Neuron (in vitro differentiated cells): ENCODE results near the gene TMEM18.

Experiments used
- H2AFZ ChIP-seq: one replicate; pipeline ENCODE4 v1.6.1; 2013; ENCODE audit warnings: low read depth, mild to moderate bottlenecking, inconsistent platforms, low read length, moderate library complexity
- H3K27me3 ChIP-seq: one replicate; pipeline ENCODE4 v1.6.1; 2013; ENCODE audit warnings: low read length; ENCODE audit not compliant: insufficient read depth
- H3K36me3 ChIP-seq: one replicate; pipeline ENCODE4 v1.6.1; 2013; ENCODE audit warnings: low read length; ENCODE audit not compliant: insufficient read depth
- H3K4me1 ChIP-seq: one replicate; pipeline ENCODE4 v1.6.1; 2013; ENCODE audit warnings: low read length; ENCODE audit not compliant: insufficient read depth
- H3K4me3 ChIP-seq: 2 replicates; pipeline ENCODE4 v1.5.1; 2013; ENCODE audit warnings: mild to moderate bottlenecking, low read length, moderate library complexity
- H3K9me3 ChIP-seq: one replicate; pipeline ENCODE4 v1.6.1; 2013; ENCODE audit warnings: low read length

Gene TMEM18

GRCh38 chr2:628651-629050 lies 48.6 kb downstream of the TMEM18 start:
- H3K27me3 ChIP-seq = no peaks in the 10 kb centered on the region
- no peak overlapping the region for H3K4me3 ChIP-seq
- no peaks in the 10 kb centered on the region for H3K4me1 ChIP-seq
- no peak overlapping the region for H2AFZ ChIP-seq
- no peaks in the 10 kb centered on the region for H3K9me3 ChIP-seq
- H3K36me3 ChIP-seq = no peaks in the 10 kb centered on the region

GRCh38 chr2:627926-628560 lies 49.2 kb downstream of the TMEM18 start:
- H3K4me1 ChIP-seq = no peaks in the 10 kb centered on the region

GRCh38 chr2:627340-627709 lies 49.9 kb downstream of the TMEM18 start:
- no peaks in the 10 kb centered on the region for H3K9me3 ChIP-seq
- no peak overlapping the region for H3K4me3 ChIP-seq
- H3K36me3 ChIP-seq = no peaks in the 10 kb centered on the region
- no peaks in the 10 kb centered on the region for H3K27me3 ChIP-seq
- H2AFZ ChIP-seq = no peak overlapping the region
- H3K4me1 ChIP-seq = no peaks in the 10 kb centered on the region

More at GRCh38 chr2:627926-628560, 49.2 kb downstream of the TMEM18 start:
- H2AFZ ChIP-seq = no peak overlapping the region
- no peaks in the 10 kb centered on the region for H3K27me3 ChIP-seq
- H3K36me3 ChIP-seq = no peaks in the 10 kb centered on the region
- no peaks in the 10 kb centered on the region for H3K9me3 ChIP-seq
- no peak overlapping the region for H3K4me3 ChIP-seq

- no peaks in the 10 kb centered on the region for H3K36me3 ChIP-seq
- H2AFZ ChIP-seq = no peak overlapping the region
- H3K27me3 ChIP-seq = no peaks in the 10 kb centered on the region
- no peaks in the 10 kb centered on the region for H3K9me3 ChIP-seq
- H3K4me1 ChIP-seq = no peaks in the 10 kb centered on the region
- no peak overlapping the region for H3K4me3 ChIP-seq
Observed at GRCh38 chr2:626491-627339, 50.5 kb downstream of the TMEM18 start.

- Histone ChIP-seq H3K9me3 (no peaks in the 10 kb centered on the region), H2AFZ (no peak overlapping the region), H3K4me1 (no peaks in the 10 kb centered on the region), H3K4me3 (no peak overlapping the region), H3K36me3 (no peaks in the 10 kb centered on the region), H3K27me3 (no peaks in the 10 kb centered on the region)
Observed at GRCh38 chr2:625415-626333, 51.5 kb downstream of the TMEM18 start.

GRCh38 chr2:624551-625347 lies 52.5 kb downstream of the TMEM18 start:
- Histone ChIP-seq H3K36me3 (no peaks in the 10 kb centered on the region), H2AFZ (no peak overlapping the region), H3K9me3 (no peaks in the 10 kb centered on the region), H3K27me3 (no peaks in the 10 kb centered on the region), H3K4me3 (no peak overlapping the region), H3K4me1 (no peaks in the 10 kb centered on the region)

GRCh38 chr2:624096-624495 lies 53.1 kb downstream of the TMEM18 start:
- H3K9me3 ChIP-seq = no peaks in the 10 kb centered on the region
- no peak overlapping the region for H3K4me3 ChIP-seq
- H3K4me1 ChIP-seq = no peaks in the 10 kb centered on the region
- H3K36me3 ChIP-seq = no peaks in the 10 kb centered on the region
- H3K27me3 ChIP-seq = no peaks in the 10 kb centered on the region
- H2AFZ ChIP-seq = no peak overlapping the region

- Histone ChIP-seq H3K9me3 (no peaks in the 10 kb centered on the region), H3K27me3 (no peaks in the 10 kb centered on the region), H3K36me3 (no peaks in the 10 kb centered on the region), H3K4me1 (no peaks in the 10 kb centered on the region), H3K4me3 (no peak overlapping the region), H2AFZ (no peak overlapping the region)
Observed at GRCh38 chr2:623130-623922, 53.9 kb downstream of the TMEM18 start.

- H3K4me1 ChIP-seq = no peaks in the 10 kb centered on the region
- H3K9me3 ChIP-seq = no peaks in the 10 kb centered on the region
- H3K27me3 ChIP-seq = no peaks in the 10 kb centered on the region
- no peak overlapping the region for H2AFZ ChIP-seq
- no peak overlapping the region for H3K4me3 ChIP-seq
- H3K36me3 ChIP-seq = no peaks in the 10 kb centered on the region
Observed at GRCh38 chr2:622357-622756, 54.8 kb downstream of the TMEM18 start.

- Histone ChIP-seq H3K4me3 (no peak overlapping the region), H3K9me3 (no peaks in the 10 kb centered on the region), H3K27me3 (no peaks in the 10 kb centered on the region), H2AFZ (no peak overlapping the region), H3K4me1 (no peaks in the 10 kb centered on the region), H3K36me3 (no peaks in the 10 kb centered on the region)
Observed at GRCh38 chr2:621303-622099, 55.7 kb downstream of the TMEM18 start.

- Histone ChIP-seq H3K4me1 (no peaks in the 10 kb centered on the region), H3K27me3 (no peaks in the 10 kb centered on the region), H3K36me3 (no peaks in the 10 kb centered on the region), H3K9me3 (no peaks in the 10 kb centered on the region), H2AFZ (no peak overlapping the region), H3K4me3 (no peak overlapping the region)
Observed at GRCh38 chr2:620471-621302, 56.5 kb downstream of the TMEM18 start.
